Activated CD4-positive, alpha-beta T cell treated with anti-CD3 and anti-CD28 coated beads, Interleukin-2, amount 50 U/mL, for 48 hours (primary cell): Measurements from ENCODE around the gene TCF7L1.

Source experiments
- DNase-seq, 2 experiments: peaks; one replicate each; pipeline ENCODE4 v3.0.0-alpha.2; 2020

TCF7L1 gene

DNA sequence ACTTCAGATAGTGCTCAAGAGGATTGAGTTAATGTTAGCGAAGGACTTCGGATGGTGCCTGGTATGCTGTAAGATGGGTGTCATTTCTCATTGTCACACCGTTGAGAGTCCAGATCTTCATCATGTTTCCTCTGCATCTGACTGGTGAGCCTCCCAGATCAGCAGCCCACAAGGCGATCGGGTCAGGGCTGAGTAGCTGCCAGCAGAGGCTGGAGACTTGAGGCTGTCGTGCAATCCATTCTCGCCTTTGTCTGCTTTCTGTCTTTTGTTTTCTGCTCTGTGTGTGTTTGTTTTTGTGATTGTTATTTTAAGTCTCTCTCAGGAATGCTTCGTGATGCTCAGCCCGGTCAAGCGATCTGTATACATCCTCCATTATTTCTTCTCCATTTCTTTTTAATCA lies 98.8 kb downstream of the TCF7L1 start:
- DNase-seq, result no peak

DNA sequence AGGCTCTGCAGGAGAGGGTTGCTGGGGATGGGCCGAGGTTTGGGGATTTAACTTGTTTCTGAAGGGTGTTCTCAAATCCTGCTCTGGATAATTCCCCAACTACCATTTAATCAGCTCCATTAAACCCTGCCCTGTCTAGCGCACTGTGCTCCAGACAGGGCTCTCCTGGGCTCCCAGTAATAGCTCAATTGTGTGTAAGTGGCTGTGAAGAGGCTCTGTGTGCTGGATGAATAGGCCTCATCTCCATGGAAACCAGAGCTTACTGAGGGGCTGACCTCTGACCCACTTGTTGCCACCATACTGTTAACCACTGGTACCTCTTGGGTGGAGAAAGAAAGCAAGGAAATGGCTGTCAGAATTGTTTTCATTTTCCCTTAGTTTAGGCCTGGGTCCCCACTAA lies 101.7 kb downstream of the TCF7L1 start:
- no peak for DNase-seq

DNA sequence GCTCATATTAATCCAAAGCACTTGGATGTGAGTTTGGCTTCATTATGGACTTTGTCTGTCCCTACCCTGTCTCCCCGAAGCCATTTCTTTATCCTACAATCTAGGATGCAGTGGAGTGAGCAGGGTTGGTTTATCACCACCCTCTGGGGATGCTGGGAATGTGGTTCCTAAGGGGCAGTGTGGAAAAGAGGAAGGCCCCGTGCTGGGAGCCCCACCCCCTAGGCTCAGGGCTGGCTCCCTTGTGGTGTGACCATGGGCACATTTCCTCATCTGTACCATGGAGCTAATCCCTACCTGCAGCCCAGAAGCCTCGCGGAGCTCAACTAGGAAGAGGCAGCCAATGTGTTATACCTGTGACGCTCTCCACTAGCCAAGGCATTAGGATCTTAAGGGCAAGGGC lies 102.1 kb downstream of the TCF7L1 start:
- no peak for DNase-seq

DNA sequence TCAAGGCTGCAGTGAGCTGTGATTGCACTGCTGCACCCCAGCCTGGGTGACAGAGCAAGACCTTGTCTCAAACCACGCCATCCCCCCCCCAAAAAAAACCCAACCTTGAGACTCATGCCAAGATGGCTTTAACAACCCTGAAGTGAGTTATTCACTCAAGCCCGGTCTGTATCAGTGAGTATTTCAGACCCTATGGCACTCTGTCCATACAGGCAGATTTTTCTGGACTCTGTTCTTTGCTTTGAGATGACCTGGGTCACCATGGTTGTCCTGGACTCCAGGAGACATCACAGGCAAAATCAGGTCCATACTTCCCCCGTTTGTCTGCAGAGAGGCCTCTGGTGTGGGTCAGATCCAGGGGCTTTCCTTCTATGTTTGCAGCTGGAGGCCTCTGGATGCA lies 102.9 kb downstream of the TCF7L1 start:
- DNase-seq, result no peak

DNA sequence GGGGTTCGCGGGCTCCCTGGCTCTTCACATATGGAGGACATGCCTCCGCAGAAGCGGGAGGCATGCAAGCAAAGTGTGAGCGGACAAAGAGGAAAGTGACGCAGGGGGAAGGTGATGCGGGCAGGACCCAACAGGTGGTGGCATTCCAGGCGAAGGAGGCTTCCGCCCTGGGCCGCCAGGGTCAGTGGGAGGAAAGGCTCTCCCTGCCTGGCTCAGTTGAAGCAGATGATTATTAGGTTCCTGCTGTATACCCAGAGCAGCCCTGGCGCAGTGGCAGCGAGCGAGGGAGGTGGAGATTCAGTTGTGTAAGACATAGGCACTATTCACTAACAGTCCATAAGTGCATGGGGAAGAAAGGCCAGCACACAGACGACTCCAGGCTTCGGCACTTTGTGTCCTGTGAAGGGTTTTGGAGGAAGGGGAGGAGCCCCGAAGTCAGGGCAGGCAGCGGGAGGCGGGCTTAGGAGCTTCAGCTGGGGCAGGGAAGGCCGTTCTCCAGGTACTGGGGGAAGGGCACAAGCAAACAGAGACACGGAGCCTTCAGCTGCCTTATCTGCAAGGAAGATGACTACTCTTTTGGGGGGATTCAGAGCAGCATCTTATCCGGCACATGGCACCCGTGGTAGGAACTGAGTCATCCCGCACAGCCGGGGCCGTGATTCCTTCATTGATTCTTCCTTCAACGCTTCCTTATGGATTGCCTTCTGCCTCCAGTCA lies 104.8 kb downstream of the TCF7L1 start:
- no peak for DNase-seq

DNA sequence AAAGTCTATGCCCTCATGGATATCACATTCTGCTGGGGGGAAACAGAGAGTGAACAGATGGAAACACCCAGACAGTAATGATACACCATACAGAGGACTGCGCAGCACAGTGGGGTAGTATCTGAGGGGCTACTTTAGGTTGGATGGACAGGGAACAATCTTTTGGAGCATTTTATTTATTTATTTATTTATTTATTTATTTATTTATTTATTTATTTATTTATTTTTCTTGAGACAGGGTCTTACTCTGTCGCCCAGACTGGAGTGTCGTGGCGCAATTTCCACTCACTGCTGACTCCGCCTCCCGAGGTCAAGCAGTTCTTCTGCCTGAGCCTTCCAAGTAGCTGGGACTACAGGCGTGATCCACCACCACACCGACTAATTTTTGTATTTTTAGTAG lies 105.4 kb downstream of the TCF7L1 start:
- DNase-seq, result no peak

DNA sequence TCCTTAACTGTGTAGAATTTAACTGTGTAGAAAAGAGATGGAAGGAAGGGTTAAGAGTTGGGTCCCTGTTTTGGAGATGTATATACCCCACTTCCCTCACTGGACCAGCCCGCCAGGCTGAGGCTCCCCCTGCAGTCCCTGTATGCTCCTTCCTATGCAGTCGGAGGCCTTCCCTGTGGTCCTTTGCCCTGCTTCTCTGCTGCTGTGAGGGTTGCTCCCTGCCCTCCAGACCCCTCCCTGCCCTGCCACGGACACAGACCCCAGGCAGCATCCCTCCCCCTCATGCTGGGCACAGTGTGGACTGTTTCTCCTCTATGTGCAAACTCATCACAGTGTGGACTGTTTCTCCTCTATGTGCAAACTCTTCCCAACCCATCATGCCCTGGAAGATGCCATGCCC lies 105.9 kb downstream of the TCF7L1 start:
- no peak for DNase-seq

DNA sequence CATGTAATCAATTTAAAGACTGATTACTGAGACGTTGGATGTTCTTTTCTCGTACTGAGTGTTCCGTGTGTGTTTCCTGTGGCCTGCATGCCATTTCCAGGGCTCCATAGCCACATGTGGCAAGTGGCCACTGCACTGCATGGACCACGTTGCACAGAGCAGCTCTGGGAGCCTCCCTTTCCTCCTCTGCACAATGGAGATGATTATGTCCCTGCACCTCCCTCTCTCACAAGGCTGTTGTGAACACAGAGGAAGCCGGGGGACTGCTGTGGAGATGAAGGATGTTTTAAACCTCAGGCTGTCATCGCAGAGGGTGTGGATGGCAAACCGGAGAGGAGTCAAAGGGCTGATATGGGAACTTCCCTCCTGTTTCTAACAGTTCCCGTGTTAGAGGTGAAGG lies 106.9 kb downstream of the TCF7L1 start:
- DNase-seq, result no peak

DNA sequence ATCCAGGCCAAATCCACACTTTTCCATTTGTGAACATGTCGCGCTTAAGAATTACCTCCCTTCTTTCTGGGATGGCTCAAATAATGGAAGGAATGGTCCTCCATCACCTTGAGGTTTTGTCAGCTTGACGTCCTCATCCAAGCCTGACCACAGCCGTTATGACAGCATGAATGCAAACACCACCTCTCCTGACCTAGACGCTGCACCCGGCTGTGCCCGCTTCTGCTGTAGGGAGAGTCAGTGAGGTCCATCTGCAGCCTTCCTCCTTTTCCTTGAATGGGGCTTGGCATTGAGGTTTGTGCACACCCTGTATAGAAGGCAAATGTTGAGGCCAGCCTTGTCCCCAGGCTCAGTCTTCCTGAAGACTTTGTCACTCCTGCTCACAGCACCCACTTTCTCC lies 109.1 kb downstream of the TCF7L1 start:
- DNase-seq, result no peak

DNA sequence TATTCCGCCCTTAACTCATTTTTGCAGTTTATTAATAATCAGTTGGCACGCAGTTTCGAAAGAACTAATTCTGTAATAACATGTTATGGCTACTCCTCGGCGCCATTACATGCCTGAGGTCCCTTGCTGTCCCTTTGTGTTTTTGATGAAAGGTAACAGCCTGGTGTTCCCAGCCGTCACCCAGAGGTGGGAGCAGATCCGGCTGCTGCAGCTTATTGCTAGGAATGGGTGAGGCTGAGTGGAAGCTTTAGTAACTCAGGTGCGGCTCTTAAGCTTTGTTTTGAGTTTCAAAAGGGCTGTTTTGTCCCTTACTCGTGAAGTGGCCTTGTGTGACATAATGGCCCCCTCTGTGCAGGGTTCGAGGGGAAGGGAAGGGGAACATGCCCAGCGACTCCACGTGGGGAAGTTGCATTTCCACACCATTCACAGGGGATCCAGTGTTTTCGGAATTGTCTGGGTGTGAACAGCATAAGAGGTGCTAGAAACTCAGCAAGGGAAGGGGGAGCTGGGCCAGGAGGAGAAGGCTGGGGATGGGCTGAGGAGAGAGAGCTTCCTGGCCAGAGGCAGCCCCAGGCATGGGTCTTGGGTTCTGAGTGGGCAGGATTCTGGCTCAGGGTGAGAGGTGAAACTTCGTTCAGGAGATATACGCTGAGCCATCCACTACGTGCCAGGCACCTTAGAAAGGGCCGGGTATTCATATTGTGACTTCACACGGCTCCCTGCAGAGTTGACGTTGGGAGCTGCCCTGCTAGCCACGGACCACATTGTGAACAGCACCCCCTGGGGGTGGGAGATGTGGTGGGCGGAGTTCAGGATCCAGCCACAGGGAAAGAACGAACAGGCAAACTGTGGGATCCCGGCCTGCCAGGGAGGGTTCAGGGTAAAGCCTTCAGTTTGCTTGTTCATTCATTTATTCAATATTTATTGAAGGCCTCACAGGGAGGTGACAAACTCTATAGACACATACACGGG lies 110.2 kb downstream of the TCF7L1 start:
- DNase-seq, result peak; percentile 18 to 46

DNA sequence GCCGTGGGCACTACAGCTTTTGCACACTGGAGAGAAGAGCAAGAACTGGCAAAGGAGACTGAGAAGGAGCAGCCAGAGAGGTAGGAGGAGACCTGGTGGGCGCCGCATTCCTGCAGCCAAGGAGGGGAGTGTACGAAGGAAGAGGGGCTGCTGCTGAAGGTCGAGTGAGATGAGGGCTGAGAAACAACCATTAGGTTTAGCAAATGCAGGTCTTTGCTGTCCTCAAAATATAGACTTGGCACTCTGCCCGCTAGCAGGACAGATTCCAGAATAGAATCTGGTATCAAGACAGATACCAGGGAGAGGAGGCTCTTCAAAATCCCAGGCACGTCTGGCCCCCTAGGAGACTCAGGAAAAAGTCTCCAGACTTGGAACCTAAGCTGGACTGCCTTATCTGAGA lies 111.6 kb downstream of the TCF7L1 start:
- no peak for DNase-seq

DNA sequence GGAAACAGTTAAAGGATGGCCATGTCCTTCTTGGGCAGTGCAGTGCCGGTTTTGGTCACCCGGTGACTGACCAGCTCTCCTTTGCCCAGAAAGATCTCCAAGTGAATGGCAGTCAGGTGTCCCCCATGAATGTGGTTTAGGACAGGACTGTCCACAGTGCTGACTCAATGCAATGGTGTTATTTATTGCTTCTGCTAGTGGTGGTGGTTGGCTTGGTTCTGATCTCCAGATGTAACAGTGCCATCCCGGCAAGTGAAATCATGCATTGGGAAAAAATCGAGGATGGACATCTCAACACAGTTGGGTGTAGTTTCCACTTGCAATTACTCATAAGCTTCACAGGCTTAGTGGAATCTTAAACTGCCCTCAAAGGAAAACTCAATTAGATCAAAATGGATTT lies 112.7 kb downstream of the TCF7L1 start:
- no peak for DNase-seq

DNA sequence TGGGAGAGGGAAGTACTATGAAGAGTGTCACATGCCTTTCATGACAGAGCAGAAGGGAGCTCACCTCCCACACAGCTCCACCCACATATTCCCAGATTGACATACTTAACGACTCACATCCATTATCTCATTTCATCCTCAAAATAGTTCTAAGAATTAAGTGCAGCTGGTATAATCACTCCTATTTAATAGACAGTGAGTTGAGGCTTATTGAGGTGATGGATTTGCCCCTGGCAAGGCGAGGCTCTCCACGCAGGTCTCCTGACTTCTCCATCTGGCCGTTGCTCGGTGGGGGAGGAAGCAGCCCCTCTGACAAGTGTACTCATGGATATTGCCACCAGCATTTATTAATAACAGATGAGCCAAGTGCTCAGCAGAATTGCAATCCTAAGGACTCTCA lies 113.2 kb downstream of the TCF7L1 start:
- DNase-seq, result no peak

DNA sequence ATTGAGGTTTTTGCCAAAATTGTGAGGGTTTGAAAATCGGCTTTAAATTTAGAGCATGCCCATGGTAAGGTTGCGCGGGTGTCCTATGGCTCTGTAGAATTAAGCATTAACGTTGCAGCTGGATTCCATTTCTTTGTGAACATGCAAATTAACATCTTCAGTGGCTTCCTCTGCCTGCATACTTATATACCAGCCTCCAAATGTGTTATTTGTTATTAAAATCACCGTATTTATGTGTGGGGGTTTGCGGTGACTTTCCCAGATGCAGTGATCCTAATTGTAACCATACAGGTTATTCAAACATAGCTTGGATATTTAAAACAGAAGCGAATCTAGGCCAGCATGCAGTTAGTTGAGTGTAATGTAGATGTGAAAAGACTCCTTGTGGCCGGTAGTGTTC lies 114.4 kb downstream of the TCF7L1 start:
- DNase-seq, result no peak

DNA sequence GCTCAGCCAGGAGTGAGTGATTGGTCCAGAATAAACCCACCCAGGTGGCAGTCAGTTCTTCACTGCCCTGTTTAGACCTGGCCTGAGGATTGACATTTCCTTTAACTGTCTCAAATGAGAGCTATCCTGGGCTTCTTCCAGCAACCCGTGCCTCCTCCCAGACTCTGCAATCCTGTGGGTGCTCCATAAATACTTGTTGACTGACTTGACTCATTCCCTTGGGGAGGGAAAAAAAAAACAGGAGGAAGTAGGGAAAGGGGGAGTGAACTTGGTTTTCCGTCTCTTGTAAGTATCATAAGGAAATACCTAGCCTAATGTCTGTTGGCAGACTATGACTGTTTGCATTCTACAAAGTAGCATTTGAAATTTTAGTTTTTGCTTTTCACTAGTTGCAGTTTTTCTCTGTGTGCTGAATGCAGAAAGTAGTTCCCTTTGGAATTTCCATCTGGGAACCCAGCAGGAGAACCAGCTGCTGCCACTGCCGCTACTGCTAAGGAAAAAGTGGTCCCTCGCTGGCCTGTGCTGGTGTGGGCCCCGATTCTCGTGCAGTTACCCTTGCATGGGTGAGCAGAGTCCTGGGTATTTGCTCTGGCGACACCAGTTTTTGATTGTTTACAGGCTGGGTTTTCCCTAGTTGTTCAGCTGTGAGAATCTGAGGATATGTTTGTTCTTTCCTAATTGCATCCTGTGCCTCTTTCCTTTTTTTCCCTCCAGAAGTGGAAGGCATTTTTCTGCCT lies 115.7 kb downstream of the TCF7L1 start:
- DNase-seq, result no peak

DNA sequence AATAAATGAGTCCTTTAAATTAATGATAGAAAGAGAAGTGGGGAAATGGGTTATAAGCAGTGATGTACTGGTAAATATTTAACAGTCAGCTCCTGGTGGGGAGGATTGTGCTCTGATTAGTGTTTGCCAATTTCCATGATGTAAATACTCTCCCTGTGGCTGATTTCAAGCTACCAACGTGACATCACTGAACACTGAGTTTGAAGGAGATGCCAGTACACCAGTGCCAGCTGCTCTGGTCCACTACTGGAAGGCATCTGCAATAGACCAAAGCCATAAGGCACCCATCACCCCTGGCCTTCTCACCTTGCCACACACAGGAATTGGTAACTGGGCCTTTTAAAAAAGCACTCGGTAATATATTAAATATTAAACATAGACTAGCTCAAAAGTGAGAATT lies 116.9 kb downstream of the TCF7L1 start:
- no peak for DNase-seq

DNA sequence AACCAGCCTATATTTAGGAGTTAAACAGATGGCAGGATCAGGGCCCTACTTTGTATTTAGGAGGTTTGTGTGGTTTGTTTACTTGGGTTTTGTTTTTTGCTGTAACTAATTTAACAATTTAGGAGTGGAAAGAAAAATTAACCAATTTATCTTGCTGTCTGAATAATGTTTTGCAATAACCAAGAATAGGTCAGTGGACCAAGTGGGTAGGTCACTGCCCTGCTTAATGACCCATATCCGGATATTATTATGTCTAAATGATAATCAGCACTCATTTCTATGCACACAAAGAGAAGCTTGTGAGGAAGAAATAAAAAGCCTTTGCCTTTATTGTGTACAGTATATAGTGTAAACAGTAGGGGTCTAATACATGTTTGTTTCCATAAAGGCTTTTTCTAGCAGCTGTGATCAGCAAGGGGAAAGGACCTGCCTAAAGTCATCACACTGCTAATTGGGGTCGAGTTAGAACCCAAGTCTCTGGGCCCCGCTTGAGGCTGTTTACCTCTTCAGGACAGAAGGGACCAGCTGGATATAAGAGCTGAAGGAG lies 118.0 kb downstream of the TCF7L1 start:
- DNase-seq, result no peak

DNA sequence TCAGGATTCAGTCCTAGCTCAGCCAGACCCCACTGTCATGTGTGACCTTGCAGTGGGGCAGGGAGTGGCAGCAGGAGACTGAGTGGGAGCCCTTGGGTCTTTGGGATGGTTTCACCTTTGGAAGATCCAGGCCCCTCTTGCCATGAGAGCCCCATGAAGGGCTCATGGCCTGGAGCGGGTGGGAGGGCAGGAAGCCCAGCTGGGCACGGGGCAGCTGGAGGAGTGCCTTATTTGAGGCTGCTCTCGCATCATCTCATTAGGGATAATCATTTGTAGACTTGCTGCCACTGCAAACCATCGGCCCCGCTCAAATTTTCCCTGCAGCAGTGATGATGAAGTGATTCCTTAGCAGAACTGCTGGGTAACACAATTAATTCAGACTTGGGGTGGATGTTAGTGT lies 120.7 kb downstream of the TCF7L1 start:
- DNase-seq, result no peak

DNA sequence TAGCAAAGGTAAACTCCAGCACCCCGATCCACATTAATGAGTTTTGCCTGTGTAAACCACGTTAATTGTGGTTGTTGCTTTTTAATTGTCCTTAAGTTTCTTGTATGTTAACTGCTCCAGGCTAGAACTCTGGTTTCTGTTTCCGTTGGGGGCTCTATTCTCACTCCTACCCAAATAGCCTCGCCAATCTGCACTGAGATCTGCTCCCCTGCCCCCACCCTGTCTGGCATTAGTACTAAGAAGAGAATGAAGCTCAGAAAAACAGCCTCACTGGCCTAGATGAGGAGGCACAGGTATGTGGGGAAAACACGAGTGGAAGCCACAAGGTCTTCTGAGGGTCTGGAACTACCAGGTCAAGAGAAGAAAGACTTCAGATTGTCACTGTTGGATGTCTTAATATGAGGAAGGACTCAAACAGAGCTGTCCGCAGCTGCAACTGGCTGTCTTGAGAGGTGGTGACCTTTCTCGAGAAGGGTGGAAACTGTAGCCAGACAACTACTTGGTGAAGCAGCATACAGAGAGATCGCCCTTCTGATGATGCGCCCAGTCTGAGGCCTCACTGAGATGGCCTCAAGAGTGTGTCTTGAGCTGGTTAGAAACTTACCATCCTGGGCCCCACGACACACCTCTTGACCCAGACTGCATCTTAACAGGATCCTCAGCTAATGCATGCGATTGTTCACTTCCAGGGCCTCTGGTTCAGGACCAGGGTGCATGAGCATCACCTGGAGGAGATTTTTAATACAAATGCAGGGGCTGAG lies 121.5 kb downstream of the TCF7L1 start:
- no peak for DNase-seq

DNA sequence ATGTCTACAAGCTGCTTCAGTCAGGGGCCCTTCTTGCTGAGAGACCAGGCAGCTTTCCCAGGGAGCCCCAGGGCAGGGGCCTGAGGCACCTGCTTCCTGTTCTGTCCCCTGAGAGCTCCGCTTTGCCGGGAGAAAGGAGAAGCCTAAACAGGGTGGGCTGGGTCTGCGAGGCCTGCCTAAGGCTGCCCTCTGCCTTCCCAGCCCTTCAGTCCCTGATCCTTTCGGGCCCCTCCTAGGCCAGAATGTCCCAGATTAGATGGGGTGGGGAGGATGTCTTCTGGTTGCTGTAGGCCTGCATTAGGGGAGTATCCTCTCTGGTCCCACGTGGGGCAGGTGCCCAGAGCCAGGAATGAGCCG lies 122.2 kb downstream of the TCF7L1 start:
- no peak for DNase-seq

DNA sequence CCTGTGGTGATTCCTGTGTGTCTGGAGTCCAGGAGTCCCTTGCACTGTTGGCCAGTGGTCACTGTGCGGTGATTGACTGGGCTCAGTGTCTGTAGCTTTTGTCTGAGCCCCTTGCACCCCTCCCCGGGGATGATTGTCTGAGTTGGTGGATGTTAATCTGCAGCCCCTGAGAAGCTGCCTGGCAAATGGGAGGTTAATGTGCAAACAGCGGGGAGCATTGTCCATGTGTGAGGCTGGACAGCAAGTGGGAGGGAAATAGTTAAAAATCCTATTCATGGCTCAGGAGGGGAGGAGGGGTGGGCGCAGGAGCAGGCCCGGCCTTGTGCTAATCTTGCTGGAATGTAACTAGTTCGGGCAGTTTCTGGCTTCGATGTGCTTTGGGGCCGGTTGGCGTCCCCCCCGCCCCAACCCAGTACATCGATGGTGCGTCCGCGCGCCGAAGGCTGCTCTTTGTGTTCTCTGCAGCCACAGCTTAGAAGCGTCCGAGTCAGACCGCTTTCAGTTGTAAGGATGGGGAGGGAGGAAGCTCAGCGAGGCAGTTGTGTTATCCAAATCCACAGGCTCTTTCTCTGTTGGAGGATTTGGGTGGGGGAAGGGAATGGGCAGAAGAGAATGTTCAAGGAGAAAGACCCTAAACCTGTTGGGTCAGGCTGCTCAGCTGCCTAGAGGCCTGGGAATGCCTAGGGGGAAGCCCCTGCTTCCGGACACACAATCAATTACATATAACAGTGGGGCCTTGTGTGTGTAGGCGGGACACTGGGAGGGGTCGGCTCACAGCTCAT lies 122.8 kb downstream of the TCF7L1 start:
- DNase-seq, result no peak
